H1 (cell line): ENCODE measurements around the gene C9orf152. TPM values are rescaled to one million over a fixed set of nuclear protein-coding genes. Genes with fewer than 3 reads are reported as not detected.

ENCODE experiments used
- CTCF ChIA-PET: fragments of 300-600 bp; sonication (Branson Sonifier 250); formaldehyde crosslinking; loops from one replicate; lab custom pipeline; 2021; ENCODE audit not compliant: partially characterized antibody; lab: Charles Lee
- POLR2A ChIA-PET: fragments of 300-600 bp; sonication (Branson Sonifier 250); formaldehyde crosslinking; loops from one replicate; lab custom pipeline; 2021; ENCODE audit warnings: inconsistent platforms; ENCODE audit not compliant: partially characterized antibody; lab: Charles Lee
- DNase-seq, 2 experiments: peaks; one replicate each; pipeline versions ENCODE4 v3.0.0 to v3.0.0-alpha.2; 2010 to 2022; ENCODE audit warnings: low spot score in 2 of 2, low read depth in 1 of 2, mixed read lengths in 1 of 2
- FAIRE-seq: peaks from 2 replicates; lab custom pipeline; 2011; peaks lifted over from hg19 to GRCh38; lab: Jason Lieb, UNC
- H2AFZ ChIP-seq: 2 replicates; pipeline ENCODE4 v1.8.1; 2012; ENCODE audit warnings: low read length, inconsistent platforms
- H2AK5ac ChIP-seq: 2 replicates; pipeline ENCODE4 v1.6.1; 2013; ENCODE audit warnings: low read depth, low read length
- H2BK120ac ChIP-seq: replicated peaks from 2 replicates; pipeline ENCODE3; 2013; ENCODE audit warnings: low read depth, low read length, inconsistent platforms
- H2BK12ac ChIP-seq: 2 replicates; pipeline ENCODE4 v1.6.1; 2013; ENCODE audit warnings: low read depth, low read length
- H2BK15ac ChIP-seq: 2 replicates; pipeline ENCODE4 v1.6.1; 2013; ENCODE audit warnings: low read length
- H2BK20ac ChIP-seq: 2 replicates; pipeline ENCODE4 v1.6.1; 2013; ENCODE audit warnings: low read length
- H2BK5ac ChIP-seq: 2 replicates; pipeline ENCODE4 v1.6.1; 2013; ENCODE audit warnings: low read depth, low read length
- H3K14ac ChIP-seq: 2 replicates; pipeline ENCODE4 v1.6.1; 2013; ENCODE audit warnings: inconsistent platforms; ENCODE audit not compliant: insufficient read length
- H3K18ac ChIP-seq: 2 replicates; pipeline ENCODE4 v1.6.1; 2013; ENCODE audit warnings: low read length; ENCODE audit errors: extremely low read depth
- H3K23ac ChIP-seq: 2 replicates; pipeline ENCODE4 v1.6.1; 2013; ENCODE audit warnings: inconsistent platforms; ENCODE audit not compliant: insufficient read length
- H3K23me2 ChIP-seq: 2 replicates; pipeline ENCODE4 v1.6.1; 2013; ENCODE audit warnings: low read depth, low read length
- H3K27ac ChIP-seq: 2 replicates; pipeline ENCODE4 v1.6.1; 2011; ENCODE audit warnings: low read depth, low read length, inconsistent platforms
- H3K27me3 ChIP-seq, 4 experiments: replicated peaks in 1 of 4; 1 replicate in 1 of 4; 2 replicates in 3 of 4; pipeline versions ENCODE4 v1.6.1 to v1.8.1; 2011 to 2013; ENCODE audit warnings: low read length in 3 of 4, mild to moderate bottlenecking in 3 of 4, inconsistent platforms in 2 of 4, mixed read lengths in 2 of 4, moderate library complexity in 1 of 4; ENCODE audit not compliant: control insufficient read depth in 3 of 4, insufficient read depth in 3 of 4; ENCODE audit errors: extremely low read depth in 1 of 4
- H3K36me3 ChIP-seq, 4 experiments: 2 replicates each; pipeline versions ENCODE4 v1.6.1 to v1.8.1; 2011 to 2013; ENCODE audit warnings: mild to moderate bottlenecking in 4 of 4, low read length in 3 of 4, moderate library complexity in 2 of 4, control low read depth in 1 of 4, inconsistent platforms in 1 of 4; ENCODE audit not compliant: insufficient read depth in 4 of 4, control insufficient read depth in 2 of 4
- H3K4ac ChIP-seq: replicated peaks from 2 replicates; pipeline ENCODE3; 2013; ENCODE audit warnings: low read length, low read depth, mixed read lengths, inconsistent platforms; ENCODE audit not compliant: insufficient read length
- H3K4me1 ChIP-seq, 4 experiments: replicated peaks in 1 of 4; 1 replicate in 1 of 4; 2 replicates in 3 of 4; pipeline versions ENCODE4 v1.6.1 to v1.8.1; 2011 to 2013; ENCODE audit warnings: low read length in 3 of 4, inconsistent platforms in 2 of 4, mixed read lengths in 1 of 4; ENCODE audit not compliant: insufficient read depth in 4 of 4, control insufficient read depth in 3 of 4
- H3K4me2 ChIP-seq, 2 experiments: 2 replicates each; pipeline versions ENCODE4 v1.6.1 to v1.8.1; 2011 to 2013; ENCODE audit warnings: low read depth in 2 of 2, low read length in 2 of 2, control low read depth in 1 of 2, inconsistent platforms in 1 of 2, mild to moderate bottlenecking in 1 of 2; ENCODE audit not compliant: insufficient read depth in 1 of 2
- H3K4me3 ChIP-seq, 4 experiments: fragments of 200-600, 300-600 bp in 1 of 4; sonication (generic), shearing (Covaris generic), sonication (Bioruptor Twin) in 1 of 4; 2 replicates each; pipeline versions ENCODE4 v1.5.1 to v1.8.1; 2011 to 2016; ENCODE audit warnings: low read length in 4 of 4, low read depth in 3 of 4, control low read depth in 2 of 4, inconsistent platforms in 2 of 4, mild to moderate bottlenecking in 2 of 4, mixed read lengths in 1 of 4, moderate library complexity in 1 of 4; ENCODE audit not compliant: insufficient read depth in 2 of 4; ENCODE audit errors: extremely low read depth in 1 of 4
- H3K56ac ChIP-seq: replicated peaks from 2 replicates; pipeline ENCODE3; 2013; ENCODE audit warnings: low read depth, mild to moderate bottlenecking, mixed read lengths, low read length, inconsistent platforms; ENCODE audit not compliant: insufficient read length
- H3K79me1 ChIP-seq: 2 replicates; pipeline ENCODE4 v1.6.1; 2013; ENCODE audit warnings: low read depth, low read length, control low read depth
- H3K79me2 ChIP-seq, 2 experiments: 2 replicates each; pipeline versions ENCODE4 v1.6.1 to v1.8.1; 2012 to 2013; ENCODE audit warnings: low read length in 2 of 2, mild to moderate bottlenecking in 2 of 2, inconsistent platforms in 1 of 2; ENCODE audit not compliant: insufficient read depth in 2 of 2, control insufficient read depth in 1 of 2
- H3K9ac ChIP-seq, 4 experiments: replicated peaks in 1 of 4; 1 replicate in 1 of 4; 2 replicates in 3 of 4; pipeline versions ENCODE4 v1.6.1 to v1.8.1; 2011 to 2013; ENCODE audit warnings: low read depth in 3 of 4, low read length in 3 of 4, control low read depth in 2 of 4, mild to moderate bottlenecking in 2 of 4, moderate library complexity in 2 of 4, inconsistent platforms in 1 of 4; ENCODE audit errors: extremely low read depth in 1 of 4
- H3K9me3 ChIP-seq, 2 experiments: 2 replicates each; pipeline versions ENCODE4 v1.6.1 to v1.8.1; 2012 to 2013; ENCODE audit warnings: mild to moderate bottlenecking in 2 of 2, moderate library complexity in 2 of 2, control low read depth in 1 of 2, inconsistent platforms in 1 of 2, low read depth in 1 of 2, low read length in 1 of 2, mixed read lengths in 1 of 2; ENCODE audit not compliant: insufficient read depth in 2 of 2
- H4K20me1 ChIP-seq, 2 experiments: replicated peaks in 1 of 2; 2 replicates each; pipeline versions ENCODE3 to v1.8.1; 2011 to 2013; ENCODE audit warnings: inconsistent platforms in 2 of 2, low read length in 2 of 2, mild to moderate bottlenecking in 1 of 2; ENCODE audit not compliant: insufficient read depth in 2 of 2, control insufficient read depth in 1 of 2
- H4K5ac ChIP-seq: 2 replicates; pipeline ENCODE4 v1.6.1; 2013; ENCODE audit warnings: low read length, low read depth, mixed read lengths, inconsistent platforms; ENCODE audit not compliant: insufficient read length
- H4K8ac ChIP-seq: 2 replicates; pipeline ENCODE4 v1.8.0; 2013; ENCODE audit warnings: mild to moderate bottlenecking, moderate library complexity, low read length, inconsistent platforms; ENCODE audit not compliant: insufficient read depth; ENCODE audit errors: extremely low read depth
- H4K91ac ChIP-seq: replicated peaks from 2 replicates; pipeline ENCODE3; 2013; ENCODE audit warnings: low read length, mixed read lengths, inconsistent platforms; ENCODE audit not compliant: insufficient read length
- BACH1 ChIP-seq: IDR thresholded peaks from 2 replicates; pipeline ENCODE4 v1.6.1; 2012; ENCODE audit warnings: low read length, improper control_type of control experiment
- CBX8 ChIP-seq: fragments of 300-800, 300-1000 bp; sonication (generic); IDR thresholded peaks from 2 replicates; pipeline ENCODE4 v1.7.1; 2016; ENCODE audit warnings: low read depth, low read length, borderline replicate concordance
- CEBPB ChIP-seq: IDR thresholded peaks from 2 replicates; pipeline ENCODE4 v1.6.1; 2012; ENCODE audit warnings: low read depth, low read length
- CHD1 ChIP-seq: IDR thresholded peaks from 2 replicates; pipeline ENCODE4 v1.6.1; 2012; ENCODE audit warnings: low read depth, low read length, improper control_type of control experiment
- FOSL1 ChIP-seq: IDR thresholded peaks from 2 replicates; pipeline ENCODE4 v1.6.1; 2011; ENCODE audit warnings: mild to moderate bottlenecking, low read depth, low read length, moderate library complexity; ENCODE audit not compliant: insufficient read depth
- NRF1 ChIP-seq: IDR thresholded peaks from 2 replicates; pipeline ENCODE4 v1.6.1; 2011; ENCODE audit warnings: mild to moderate bottlenecking, low read depth, low read length, improper control_type of control experiment
- PHF8 ChIP-seq: fragments of 200-600 bp; sonication (generic); conservative IDR thresholded peaks from 2 replicates; pipeline ENCODE4 v1.7.1; 2012; ENCODE audit warnings: low read depth, mild to moderate bottlenecking, inconsistent platforms, low read length, moderate library complexity
- POU5F1 ChIP-seq: IDR thresholded peaks from 2 replicates; pipeline ENCODE4 v1.6.1; 2011; ENCODE audit warnings: low read depth, mild to moderate bottlenecking, low read length, moderate library complexity
- RAD21 ChIP-seq, 2 experiments: IDR thresholded peaks in 1 of 2; conservative IDR thresholded peaks in 1 of 2; 2 replicates each; pipeline ENCODE4 v1.6.1; 2011; ENCODE audit warnings: low read depth in 2 of 2, low read length in 2 of 2, improper control_type of control experiment in 1 of 2, inconsistent platforms in 1 of 2, mild to moderate bottlenecking in 1 of 2, moderate library complexity in 1 of 2
- RFX5 ChIP-seq: IDR thresholded peaks from 2 replicates; pipeline ENCODE4 v1.6.1; 2011; ENCODE audit warnings: low read depth, low read length, improper control_type of control experiment, borderline replicate concordance
- SAP30 ChIP-seq: fragments of 300-600 bp; sonication (generic); IDR thresholded peaks from 2 replicates; pipeline ENCODE4 v1.7.1; 2012; ENCODE audit warnings: low read length, moderate library complexity, mild to moderate bottlenecking, inconsistent platforms; ENCODE audit not compliant: insufficient read depth, insufficient replicate concordance
- SP1 ChIP-seq: IDR thresholded peaks from 2 replicates; pipeline ENCODE4 v1.6.1; 2011; ENCODE audit warnings: low read depth, low read length
- TAF1 ChIP-seq: IDR thresholded peaks from 2 replicates; pipeline ENCODE4 v1.6.1; 2011; ENCODE audit warnings: mild to moderate bottlenecking, low read depth, low read length
- TAF7 ChIP-seq: optimal IDR thresholded peaks from 2 replicates; pipeline ENCODE3; 2011; ENCODE audit warnings: low read depth, mild to moderate bottlenecking, inconsistent platforms, low read length, moderate library complexity, borderline replicate concordance
- WGBS, 2 experiments: shearing (Covaris generic) in 1 of 2; methylation state at CpG; one replicate each; pipeline versions ENCODE4 v1.1.6 to v1.1.7; 2013 to 2015; ENCODE audit warnings: low lambda C conversion rate in 2 of 2, mixed read lengths in 2 of 2, inconsistent platforms in 1 of 2, low coverage in 1 of 2, missing lambda C conversion rate in 1 of 2; ENCODE audit not compliant: insufficient replicate concordance in 2 of 2, insufficient coverage in 1 of 2, insufficient read length in 1 of 2; ENCODE audit errors: extremely low coverage in 1 of 2, missing lambda C conversion rate in 1 of 2; 5-methylcytosine and 5-hydroxymethylcytosine counted together
- polyA plus RNA-seq, 7 experiments: library from polyadenylated mRNA; depleted of rRNA in 3 of 7; stranded (reverse) in 5 of 7; unstranded in 2 of 7; fragments of >200 nt in 5 of 7; fragments of 200-250 nt in 2 of 7; gene quantifications; 1 replicate in 5 of 7; 2 replicates in 1 of 7; 4 replicates in 1 of 7; pipeline versions ENCODE4 v1.2.1 to v1.2.3, GENCODE V29; 2011 to 2013; ENCODE audit warnings: missing spikeins in 2 of 7, mixed read lengths in 2 of 7
- total RNA-seq: library from RNA; stranded (reverse); fragmentation: NEBNext Ultra II Directional; extraction: Animal tissue kit (Norgen Biotek cat#: 25700); gene quantifications from 2 replicates; pipeline ENCODE4 v1.2.1, GENCODE V29; 2021

Gene C9orf152
- total and polyA plus RNA-seq, 2 of the 8 experiments (the other 6 are each of a cell fraction or from before 2014, with no cell fraction given), result not detected

DNA sequence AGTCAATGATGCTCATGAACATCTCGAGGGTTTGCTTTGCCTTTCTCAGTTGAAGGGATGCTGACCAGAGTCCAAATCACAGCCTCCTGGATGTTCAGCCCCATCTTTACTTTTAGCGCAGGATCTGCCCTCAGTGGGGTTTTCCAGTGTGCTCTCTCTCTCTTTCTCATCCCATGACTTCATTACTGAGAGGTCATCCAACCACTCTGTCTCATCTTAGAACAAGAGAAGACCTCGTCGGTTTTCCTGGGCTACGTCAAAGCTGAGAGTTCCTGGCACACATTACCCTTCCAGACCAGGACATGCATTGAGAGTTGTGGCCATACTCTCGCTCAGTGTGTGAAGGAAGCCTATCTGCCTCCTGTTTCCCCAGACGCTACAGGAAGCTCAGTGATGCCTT lies 47.3 kb downstream of the C9orf152 start:
- no peak overlapping the region for H2BK5ac ChIP-seq
- no peak overlapping the region for H2BK20ac ChIP-seq
- POLR2A ChIA-PET, result no interaction called here
- peaks cover 0 to 24% of the 10 kb centered on the region in 2 experiments; a peak in 2 of 4 replicates for H3K79me2 ChIP-seq
- H3K23me2 ChIP-seq, result no peaks in the 10 kb centered on the region; the same call in 1 of the 2 replicates
- FAIRE-seq (no peak), DNase-seq (no peak)
- no peak overlapping the region for H3K14ac ChIP-seq
- peaks cover 0 to 7% (median 5%) of the 10 kb centered on the region in 4 experiments; a peak in 5 of 7 replicates for H3K4me1 ChIP-seq
- H3K9me3 ChIP-seq, result no peaks in the 10 kb centered on the region
- H2BK15ac ChIP-seq, result no peak overlapping the region
- H2BK12ac ChIP-seq, result no peak overlapping the region
- H2AK5ac ChIP-seq, result no peak overlapping the region
- H3K56ac ChIP-seq, result no peak overlapping the region
- no peak overlapping the region for H3K18ac ChIP-seq
- H3K27me3 ChIP-seq, result peaks cover 0 to 3% (median 1%) of the 10 kb centered on the region in 4 experiments; a peak in 2 of 7 replicates
- no peak overlapping the region for H3K4ac ChIP-seq
- no peak overlapping the region for H2BK120ac ChIP-seq
- no peak overlapping the region for H3K23ac ChIP-seq
- H4K91ac ChIP-seq, result no peak overlapping the region
- WGBS, 2 experiments, result 89% methylated on average over 7 of the region's 7 CpGs; no CpG with 5 or more reads in 1 of the 2 experiments
- no peak overlapping the region for H2AFZ ChIP-seq
- no peak overlapping the region for H3K4me3 ChIP-seq
- CTCF ChIA-PET, result interaction anchor here (0.9 kb wide), 1 partner anchor 288 kb away, joined by 3 read pairs; no protein-coding TSS in a partner anchor
- H3K36me3 ChIP-seq, result no peaks in the 10 kb centered on the region
- peaks cover 3% of the 10 kb centered on the region for H3K79me1 ChIP-seq
- no peak overlapping the region for H3K27ac ChIP-seq
- H4K8ac ChIP-seq, result no peak overlapping the region
- peaks cover 12 to 17% of the 10 kb centered on the region in 2 experiments for H4K20me1 ChIP-seq
- H3K4me2 ChIP-seq, result no peak overlapping the region
- H4K5ac ChIP-seq, result no peak overlapping the region
- H3K9ac ChIP-seq, result no peak overlapping the region
- TF ChIP-seq POU5F1 (no peak), FOSL1 (no peak), RFX5 (no peak), NRF1 (no peak), CEBPB (no peak), TAF1 (no peak), SAP30 (no peak), RAD21 (IDR thresholded peaks at IDR 0.05 in 1 of 2, conservative IDR thresholded peaks at IDR 0.05 in 1 of 2; ENCODE audit: low read depth in 2 of 2, low read length in 2 of 2) (no peak), BACH1 (no peak), CHD1 (no peak), CBX8 (no peak), PHF8 (no peak), TAF7 (no peak), SP1 (no peak)
